NCI-H2081 (cell line): Measurements from ENCODE around the gene STOM.
"Not testable (repeated sequence)": the region's sequence is repeated elsewhere in the genome, so short reads cannot be mapped to it uniquely, and the experiment has no call there.

Experiments
- DNase-seq, 2 experiments: peaks; one replicate each; lab custom pipeline; 2025; lab: John Stamatoyannopoulos, UW

Gene STOM

DNA sequence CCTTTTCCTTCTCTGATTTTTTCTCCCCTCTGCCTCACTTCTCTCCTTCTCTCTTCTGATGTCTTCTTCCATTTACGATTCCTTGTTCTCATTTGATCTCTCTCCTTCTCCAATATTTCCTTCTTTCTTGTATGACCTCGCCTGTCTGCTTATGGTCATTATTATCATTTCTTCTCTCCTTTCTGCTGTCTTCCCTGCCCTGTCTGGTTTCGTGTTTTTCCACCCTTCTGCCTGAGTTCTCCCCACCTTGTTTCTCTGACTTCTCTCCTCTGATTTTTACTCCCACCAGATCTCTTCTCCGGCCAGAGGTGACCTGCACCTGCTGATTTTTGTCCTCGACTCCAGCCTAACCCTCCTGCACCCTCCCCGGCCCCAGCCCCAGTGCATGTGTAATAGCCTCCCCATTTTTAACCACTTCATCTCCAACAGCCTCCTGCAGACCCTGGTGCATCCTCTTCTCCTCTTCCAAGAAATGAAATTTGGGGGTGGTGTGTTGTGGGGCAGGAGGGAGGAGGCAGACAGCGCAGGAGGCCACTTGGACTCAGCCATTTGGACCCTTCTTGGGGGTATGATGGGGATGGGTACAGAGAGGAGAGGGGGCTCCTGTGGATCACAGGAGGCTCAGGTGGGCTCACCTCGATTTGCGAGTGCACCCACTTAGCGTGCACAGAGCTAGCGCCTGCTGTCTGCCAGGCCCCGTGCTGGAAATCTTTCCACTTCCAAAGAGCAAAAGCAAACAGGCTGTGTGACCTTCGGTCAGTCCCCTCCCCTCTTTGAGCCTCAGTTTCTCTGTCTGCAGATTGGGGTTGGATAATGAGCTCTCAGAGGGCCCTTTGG, 69.5 kb downstream of the STOM start:
- DNase-seq: no peak

DNA sequence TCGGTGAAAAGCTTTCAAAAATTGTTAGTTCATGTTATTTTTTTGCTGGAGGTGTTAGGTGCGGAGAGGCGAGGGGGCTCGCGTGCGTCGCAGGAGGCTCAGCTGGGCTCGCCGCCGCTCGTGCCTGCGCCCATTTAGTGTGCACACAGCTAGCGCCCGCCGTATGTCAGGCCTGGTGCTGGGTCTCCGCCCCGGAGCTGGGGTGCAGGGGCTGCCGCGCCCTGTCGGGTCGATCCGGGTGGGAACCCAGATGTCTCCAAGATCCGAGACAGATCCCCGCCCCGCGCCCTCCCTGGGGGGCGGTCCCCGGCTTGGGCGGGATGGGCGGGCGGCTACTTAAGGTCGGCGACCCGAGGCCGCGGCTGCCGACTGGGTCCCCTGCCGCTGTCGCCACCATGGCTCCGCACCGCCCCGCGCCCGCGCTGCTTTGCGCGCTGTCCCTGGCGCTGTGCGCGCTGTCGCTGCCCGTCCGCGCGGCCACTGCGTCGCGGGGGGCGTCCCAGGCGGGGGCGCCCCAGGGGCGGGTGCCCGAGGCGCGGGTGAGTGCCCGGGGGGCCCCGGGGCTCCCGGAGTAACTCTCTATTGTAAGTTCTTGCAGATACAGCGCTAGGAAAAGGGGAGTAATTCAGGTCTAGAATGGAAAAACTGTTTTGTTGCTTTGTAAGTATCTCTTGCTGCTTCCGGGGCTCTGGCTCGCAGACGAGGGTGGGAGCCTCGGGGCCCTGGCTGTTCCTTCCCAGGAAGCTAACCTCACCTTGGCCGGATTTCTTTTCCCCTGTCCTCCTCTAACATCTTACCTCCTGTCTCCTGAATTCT, 70.4 kb downstream of the STOM start:
- DNase-seq: peak in 1 of 2 experiments; percentile 2

DNA sequence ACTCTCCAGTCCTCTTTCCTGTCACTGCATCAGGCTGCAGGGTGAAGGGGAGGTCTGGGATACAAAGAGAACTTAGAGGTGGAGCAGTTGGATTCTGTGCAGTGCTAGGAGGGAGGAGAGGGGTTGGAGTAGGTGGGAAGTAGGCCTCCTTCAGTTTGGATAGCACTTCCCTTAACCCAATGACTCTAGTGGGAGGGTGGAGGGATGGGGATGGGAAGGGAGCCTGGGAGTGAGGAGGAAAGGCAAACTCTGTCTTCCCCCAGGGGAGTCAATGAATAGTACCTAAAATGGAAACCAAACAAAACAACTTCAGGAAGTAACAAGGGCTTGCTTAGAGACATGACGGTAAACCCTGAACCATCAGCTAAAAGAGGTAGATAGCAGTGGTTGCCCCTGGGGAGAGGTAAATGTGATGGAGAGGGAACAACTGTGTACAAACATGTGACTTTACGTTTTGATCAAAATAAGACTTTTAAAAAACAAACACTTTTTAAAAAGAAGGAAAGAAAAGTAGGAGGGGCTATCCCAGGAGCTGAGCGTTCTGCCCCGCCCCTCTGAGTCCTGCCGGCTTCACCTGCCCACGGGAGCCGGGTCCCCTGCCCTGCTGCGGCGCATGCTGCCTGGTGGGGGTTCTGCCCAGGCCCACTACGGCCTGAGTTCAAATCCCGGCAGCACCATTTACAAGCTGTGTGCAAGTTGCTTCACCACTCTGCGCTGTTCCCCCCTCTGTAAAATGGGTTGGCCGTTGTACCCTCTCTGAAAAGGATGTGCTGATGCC, 71.2 kb downstream of the STOM start:
- peak; percentile 17 to 40 for DNase-seq

DNA sequence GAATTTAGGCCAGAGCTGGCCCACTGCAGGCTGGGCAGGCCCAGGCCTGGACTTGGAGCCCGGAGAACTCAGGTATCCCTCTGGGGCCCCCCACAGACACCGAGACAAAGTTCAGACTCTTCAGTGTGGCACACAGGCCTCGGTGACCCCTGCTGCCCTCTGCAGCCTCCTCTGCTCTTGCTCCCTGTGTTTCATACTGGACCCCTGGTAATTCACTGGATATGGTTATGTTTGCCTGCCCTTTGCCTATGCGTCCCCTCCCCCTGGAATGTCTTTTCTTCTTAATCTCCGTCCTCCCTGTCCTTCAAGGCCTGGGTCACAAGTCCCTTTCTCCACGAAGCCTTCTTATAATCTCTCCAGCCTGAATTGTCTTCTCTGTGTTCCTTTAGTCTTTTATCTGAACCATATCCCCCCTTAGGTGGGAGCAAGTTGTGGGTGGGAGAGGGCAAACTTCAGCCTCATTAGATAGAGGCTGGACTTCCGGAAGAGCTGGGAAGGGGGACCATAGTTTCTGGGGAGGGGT, 72.0 kb downstream of the STOM start:
- no peak for DNase-seq

DNA sequence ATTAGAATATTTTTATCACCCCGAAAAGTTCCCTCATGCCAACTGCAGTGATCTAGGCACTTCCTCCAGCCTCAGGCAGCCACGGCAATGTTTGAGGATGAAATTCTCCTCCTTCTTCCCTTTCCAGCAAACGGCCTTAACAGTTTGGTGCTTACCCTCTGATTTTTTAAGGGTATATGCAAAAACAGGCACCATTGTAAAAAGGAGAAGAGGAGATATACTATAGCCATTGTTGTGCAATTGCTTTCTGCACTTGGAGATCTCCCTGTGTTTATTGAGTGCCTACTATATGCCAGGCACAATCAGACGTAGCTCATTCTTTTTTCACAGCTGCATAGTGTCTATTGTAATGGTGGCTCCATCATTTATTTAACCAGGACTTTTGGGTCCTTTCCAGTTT, 72.7 kb downstream of the STOM start:
- DNase-seq: no peak

DNA sequence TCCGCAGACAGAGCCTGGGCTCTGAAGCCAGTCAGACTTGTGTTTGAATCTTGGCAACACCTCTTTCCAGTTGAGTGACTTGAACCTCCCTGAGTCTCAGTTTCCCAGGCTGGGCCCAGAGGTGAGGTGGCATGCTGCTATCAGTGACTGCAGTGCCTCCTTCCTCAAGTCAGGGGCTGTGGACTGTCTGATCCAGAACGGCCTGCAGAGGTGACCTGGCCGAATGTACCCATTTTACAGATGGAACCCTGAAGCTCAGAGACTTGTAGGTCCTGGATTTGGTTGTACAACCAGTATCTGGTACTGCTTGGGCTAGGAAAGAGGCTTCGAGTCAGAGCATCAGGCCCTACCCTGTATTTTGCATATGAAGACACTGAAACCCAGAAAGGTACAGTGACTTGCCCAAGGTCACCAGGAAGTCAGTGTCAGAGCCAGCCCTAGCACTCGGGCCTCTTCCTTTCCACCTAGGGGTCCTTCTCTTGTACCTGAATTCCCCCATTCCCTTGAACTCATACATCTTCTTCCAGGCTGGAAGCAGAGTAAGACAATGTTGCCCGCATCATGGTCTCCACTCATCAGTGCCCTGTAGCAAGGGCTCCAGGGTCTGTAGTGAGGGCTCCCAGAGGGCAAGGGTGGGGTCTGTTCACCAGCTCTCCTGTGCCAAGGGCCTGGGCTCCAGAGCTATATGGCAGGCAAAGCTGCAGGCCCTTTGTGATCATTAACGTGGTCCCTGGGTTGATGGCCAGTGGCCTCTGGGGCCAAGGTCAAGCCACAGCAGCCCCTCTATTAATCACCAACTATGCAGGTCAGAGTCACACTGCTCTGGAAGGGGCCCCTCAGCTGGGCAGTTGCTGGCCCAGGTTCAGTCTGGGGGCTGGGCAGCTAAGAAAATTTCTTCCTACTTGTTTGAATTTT, 73.6 kb downstream of the STOM start:
- DNase-seq: no peak

DNA sequence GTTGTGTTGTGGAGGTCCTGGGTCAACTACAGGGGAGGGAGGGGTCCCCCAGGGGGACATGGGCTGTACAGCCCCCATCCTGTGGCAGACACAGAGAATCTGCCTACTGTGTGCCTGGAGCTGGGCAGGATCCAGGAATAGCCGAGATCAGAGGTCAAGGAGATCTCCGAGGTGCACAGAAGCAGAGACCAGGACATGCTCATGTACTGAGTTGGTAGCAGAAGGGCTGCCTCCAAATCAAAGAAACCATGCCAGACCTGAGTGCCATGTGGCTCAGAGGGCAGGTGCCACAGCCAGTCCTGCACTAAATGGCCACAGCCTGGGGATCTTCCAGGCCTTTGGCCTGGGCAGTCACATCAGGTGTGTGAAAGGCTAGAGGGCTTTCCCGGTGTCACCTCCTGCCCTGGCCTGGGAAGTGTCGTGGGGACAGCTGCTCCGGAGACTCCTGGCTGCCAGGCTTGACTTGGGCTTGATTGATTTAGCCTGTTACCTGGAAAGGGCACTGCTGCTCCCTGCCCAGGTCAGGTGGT, 74.3 kb downstream of the STOM start:
- DNase-seq: no peak

DNA sequence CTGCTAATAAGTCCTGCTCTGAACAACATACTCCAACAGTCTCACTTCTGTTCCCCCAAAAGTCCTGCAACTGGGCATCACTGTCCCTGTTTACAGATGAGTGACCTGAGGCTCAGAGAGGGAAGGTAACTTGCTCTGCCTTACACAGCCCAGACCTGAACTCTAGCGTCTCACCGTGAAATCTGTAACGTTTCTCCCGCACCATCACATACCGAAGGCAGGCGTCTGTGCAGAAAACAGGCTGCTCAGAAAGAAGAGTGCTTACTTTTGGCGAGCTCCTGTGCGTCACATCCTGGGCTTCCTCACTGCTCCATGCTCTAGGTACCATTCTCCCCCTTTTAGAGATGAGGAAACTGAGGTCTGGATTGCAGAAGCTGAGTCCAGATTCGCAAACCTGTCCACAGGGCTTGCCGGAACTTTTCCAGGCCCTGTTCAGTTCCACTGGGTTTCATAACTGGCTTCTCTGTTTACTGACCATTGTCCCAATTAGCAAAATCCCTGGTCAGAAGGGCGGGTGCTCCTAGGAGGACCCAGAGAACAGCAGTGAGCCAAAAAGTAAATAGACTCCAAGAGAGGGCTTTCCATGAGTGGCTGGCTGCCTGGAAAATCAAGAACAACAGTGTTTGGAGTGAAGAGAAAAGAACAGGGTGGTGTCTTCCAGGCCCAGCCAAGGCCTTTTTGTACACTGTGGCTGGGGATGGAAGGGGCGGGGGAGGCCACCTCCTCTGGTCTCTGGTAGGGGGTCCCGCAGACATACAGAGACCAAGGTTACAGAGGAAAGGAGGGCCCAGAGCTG, 75.0 kb downstream of the STOM start:
- no peak for DNase-seq

DNA sequence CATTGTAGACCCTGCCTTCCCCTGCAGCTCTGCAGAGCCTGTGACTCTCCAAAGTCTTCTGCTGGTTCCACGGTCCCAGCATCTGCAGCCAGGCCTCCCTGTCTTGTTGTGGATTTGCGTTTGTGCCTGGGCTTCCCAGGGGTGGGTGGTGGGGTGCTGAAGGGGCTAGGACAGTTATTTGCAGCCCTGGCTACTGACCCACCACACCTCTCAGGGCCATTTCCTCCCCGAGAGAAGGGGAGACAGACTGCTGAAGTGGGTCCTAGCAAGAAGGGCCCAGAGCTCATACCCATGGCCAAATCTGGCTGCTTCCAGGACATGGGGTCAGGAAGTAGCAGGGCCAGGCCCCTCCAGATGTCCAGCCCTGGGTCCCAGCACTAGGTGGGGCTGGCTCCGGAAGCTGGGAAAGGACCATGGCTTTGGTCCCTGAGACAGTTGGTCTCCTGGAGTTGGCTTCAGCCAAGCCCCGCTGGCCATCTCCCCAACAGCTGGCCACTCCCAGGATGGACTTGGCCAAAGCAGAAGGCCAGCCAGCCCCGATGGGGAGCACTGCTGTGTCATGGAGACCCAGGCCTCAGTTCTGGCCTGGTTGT, 75.8 kb downstream of the STOM start:
- no peak for DNase-seq

DNA sequence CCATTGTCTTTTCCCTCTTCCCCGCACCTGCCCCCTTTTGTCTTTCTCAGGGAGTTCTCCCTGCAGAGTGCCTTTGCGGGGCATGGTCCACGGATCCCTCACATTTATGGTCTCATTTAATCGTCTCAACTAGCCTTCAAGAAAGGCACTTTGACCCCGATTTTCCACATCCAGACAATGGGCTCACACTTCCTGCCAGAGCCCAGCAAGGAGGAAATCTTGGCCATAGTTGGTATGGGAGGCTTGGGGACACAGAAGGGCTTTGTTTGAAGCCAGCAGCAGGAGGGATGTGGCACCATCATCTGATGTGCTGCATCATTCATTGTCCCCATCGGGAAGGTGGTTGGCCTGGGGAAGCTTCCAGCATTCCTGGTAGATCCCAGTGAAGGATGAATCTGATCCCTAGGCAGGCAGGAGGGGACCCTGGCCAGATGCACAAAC, 77.2 kb downstream of the STOM start:
- DNase-seq: no peak

DNA sequence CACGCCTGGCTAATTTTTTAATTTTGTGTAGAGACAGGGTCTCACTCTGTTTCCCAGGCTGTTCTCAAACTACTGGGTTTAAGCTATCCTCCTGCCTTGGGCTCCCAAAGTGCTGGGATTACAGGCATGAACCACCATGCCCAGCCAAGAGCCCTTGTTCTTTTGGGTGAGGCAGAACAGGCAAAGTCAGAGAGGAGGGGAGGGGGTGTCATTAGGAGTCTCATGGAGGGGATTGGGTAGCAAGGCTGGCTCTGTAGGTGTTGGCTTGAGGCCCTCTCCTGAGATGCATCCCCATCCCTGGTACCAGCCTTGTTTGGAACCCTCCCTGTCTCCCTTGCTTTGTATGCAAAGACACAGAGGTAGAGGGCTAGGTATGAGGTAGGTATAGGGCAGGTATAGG, 78.0 kb downstream of the STOM start:
- DNase-seq: no peak

DNA sequence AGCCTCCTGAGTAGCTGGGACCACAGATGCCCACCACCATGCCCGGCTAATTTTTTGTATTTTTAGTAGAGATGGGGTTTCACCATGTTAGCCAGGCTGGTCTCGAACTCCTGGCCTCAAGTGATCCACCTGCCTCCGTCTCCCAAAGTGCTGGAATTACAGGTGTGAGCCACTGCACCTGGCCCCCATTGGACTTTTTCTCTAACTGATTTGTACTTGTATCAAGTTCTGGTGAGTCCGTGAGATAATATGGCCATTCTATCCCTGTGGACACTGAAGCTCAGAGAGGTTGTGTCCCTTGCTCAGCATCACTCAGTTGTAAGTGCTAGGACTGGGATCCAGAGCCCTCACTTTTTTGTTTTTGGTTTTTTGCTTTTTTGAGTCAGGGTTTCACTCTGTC, 78.5 kb downstream of the STOM start:
- not testable (repeated sequence) for DNase-seq

DNA sequence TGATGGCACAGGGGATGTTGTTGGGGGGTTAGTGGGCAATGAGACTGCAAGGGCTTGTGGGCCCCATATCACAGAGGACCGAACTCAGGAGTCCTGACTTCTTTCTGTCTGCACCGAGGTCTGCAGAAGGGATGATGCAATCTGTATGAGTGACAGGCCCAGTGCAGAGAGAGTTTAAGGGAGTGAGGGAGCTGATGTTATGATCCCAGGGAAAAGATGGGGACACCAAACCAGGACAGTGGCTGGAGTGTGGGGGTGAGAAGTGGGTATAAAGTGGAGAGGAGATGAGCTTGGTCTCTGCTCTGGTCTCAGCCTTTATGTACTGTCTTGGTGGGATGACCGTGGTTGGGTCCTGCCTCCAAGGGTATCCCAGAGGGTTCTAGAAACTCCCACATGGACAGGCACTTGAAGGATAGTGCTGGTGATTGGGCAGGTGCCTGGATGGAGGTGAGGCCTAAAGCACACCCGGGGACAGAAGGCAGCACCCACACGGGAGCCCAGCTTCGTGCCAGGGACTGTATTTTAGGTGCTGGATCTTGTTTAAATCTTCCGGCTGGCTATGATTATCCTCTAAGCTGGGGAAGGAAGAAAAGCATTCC, 80.2 kb downstream of the STOM start:
- no peak for DNase-seq

DNA sequence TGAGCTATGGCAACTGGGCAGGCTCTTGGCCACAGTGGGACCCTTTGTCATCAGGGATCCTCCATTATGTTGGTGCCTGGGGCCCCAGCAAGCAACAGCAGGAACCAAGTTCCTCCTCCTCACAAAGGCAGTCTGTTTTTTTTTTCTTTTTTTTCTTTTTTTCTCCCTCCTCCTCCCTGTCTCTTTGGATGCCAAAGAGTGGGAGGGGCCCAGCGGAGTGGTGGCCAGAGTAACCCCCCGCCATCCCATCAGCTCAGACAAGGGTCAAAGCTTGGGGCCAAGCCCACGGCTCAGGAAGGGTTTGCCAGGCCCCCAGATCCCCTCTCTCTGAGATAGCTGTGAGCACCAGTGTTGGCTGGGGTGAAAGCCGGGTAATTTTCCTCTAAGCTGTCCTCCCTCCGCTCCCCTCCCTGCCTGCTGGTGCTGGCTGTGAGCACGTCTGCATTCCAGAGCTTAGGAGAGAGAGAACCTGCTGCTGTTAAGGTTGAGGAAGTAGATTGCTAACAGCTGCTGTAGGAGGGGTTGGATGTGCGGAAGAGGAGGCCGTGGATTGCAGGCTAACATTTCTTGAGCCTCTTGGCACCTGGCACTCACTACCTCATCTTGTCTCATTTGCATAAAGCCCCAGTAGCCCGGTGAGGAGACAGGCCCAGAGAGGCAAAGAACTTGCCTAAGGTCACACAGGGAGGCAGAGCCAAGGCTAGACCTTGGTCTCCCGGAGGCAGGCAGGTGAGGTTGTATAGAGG, 80.9 kb downstream of the STOM start:
- DNase-seq: no peak
